Endodermal cell (in vitro differentiated cells): ENCODE measurements around the gene ST7. TPM values are rescaled to one million over a fixed set of nuclear protein-coding genes. Genes with fewer than 3 reads are reported as not detected.

Source experiments
- DNase-seq: peaks from one replicate; pipeline ENCODE4 v3.0.0-alpha.2; 2017
- H3K27ac ChIP-seq: 2 replicates; pipeline ENCODE4 v1.5.1; 2013; ENCODE audit warnings: mild to moderate bottlenecking, low read depth, low read length, moderate library complexity
- H3K27me3 ChIP-seq: 2 replicates; pipeline ENCODE4 v1.6.1; 2013; ENCODE audit warnings: mild to moderate bottlenecking, low read length, moderate library complexity; ENCODE audit not compliant: insufficient read depth, control insufficient read depth, poor library complexity, severe bottlenecking
- H3K36me3 ChIP-seq: 2 replicates; pipeline ENCODE4 v1.7.0; 2013; ENCODE audit warnings: mild to moderate bottlenecking, low read length, moderate library complexity; ENCODE audit not compliant: control insufficient read depth, insufficient read depth
- H3K4me1 ChIP-seq: one replicate; pipeline ENCODE4 v1.7.0; 2013; ENCODE audit warnings: low read length; ENCODE audit not compliant: control insufficient read depth, insufficient read depth
- H3K4me3 ChIP-seq: 2 replicates; pipeline ENCODE4 v1.5.1; 2013; ENCODE audit warnings: mild to moderate bottlenecking, low read length, moderate library complexity
- H3K9ac ChIP-seq: 2 replicates; pipeline ENCODE4 v1.6.1; 2013; ENCODE audit warnings: mild to moderate bottlenecking, low read length, moderate library complexity; ENCODE audit not compliant: poor library complexity, severe bottlenecking; ENCODE audit errors: extremely low read depth
- H3K9me3 ChIP-seq: 2 replicates; pipeline ENCODE4 v1.6.1; 2013; ENCODE audit warnings: mild to moderate bottlenecking, low read length, moderate library complexity; ENCODE audit not compliant: control insufficient read depth
- H3K27ac Mint-ChIP-seq: 2 replicates; pipeline ENCODE4 v1.8.0; 2020; ENCODE audit warnings: mixed read lengths
- H3K27me3 Mint-ChIP-seq: 2 replicates; pipeline ENCODE4 v1.8.0; 2021; ENCODE audit warnings: mild to moderate bottlenecking, mixed read lengths; ENCODE audit not compliant: insufficient read depth
- H3K36me3 Mint-ChIP-seq: 2 replicates; pipeline ENCODE4 v1.8.0; 2020; ENCODE audit warnings: low read depth, mixed read lengths
- H3K4me1 Mint-ChIP-seq: 2 replicates; pipeline ENCODE4 v1.8.0; 2020; ENCODE audit warnings: mixed read lengths
- H3K4me3 Mint-ChIP-seq: 2 replicates; pipeline ENCODE4 v1.8.0; 2020; ENCODE audit warnings: mild to moderate bottlenecking, moderate library complexity, mixed read lengths
- H3K9me3 Mint-ChIP-seq: 2 replicates; pipeline ENCODE4 v1.8.0; 2020; ENCODE audit warnings: mild to moderate bottlenecking, mixed read lengths
- WGBS, 2 experiments: methylation state at CpG; one replicate each; pipeline versions ENCODE4 v1.1.5 to v1.1.7; 2013; ENCODE audit warnings: missing lambda C conversion rate in 2 of 2, mixed read lengths in 1 of 2; ENCODE audit not compliant: insufficient coverage in 1 of 2, insufficient read length in 1 of 2; 5-methylcytosine and 5-hydroxymethylcytosine counted together
- total RNA-seq, 2 donors: library from RNA; stranded (reverse); fragmentation: NEBNext Ultra II Directional in 1 of 2; extraction: Animal tissue kit (Norgen Biotek cat#: 25700) in 1 of 2; gene quantifications; 2 replicates in 1 of 2; 3 replicates in 1 of 2; pipeline ENCODE4 v1.2.1, GENCODE V29; 2021
- TF ChIP-seq, protein P1 (sequence below): fragments of 200-600 bp; sonication (generic); conservative IDR thresholded peaks from 2 replicates; pipeline ENCODE4 v1.5.0; 2021; ENCODE audit warnings: antibody characterized with exemption, mild to moderate bottlenecking

Gene ST7
- total RNA-seq, 2 donors from 2014 or later, result 6.4 to 8.9 TPM

- no peaks in the 10 kb centered on the region for H3K9me3 Mint-ChIP-seq
- H3K27ac ChIP-seq, result no peak overlapping the region
- no peak overlapping the region for H3K9ac ChIP-seq
- peaks cover 10% of the 10 kb centered on the region for H3K27me3 ChIP-seq
- H3K4me3 ChIP-seq, result no peak overlapping the region
- no peaks in the 10 kb centered on the region for H3K9me3 ChIP-seq
- peaks cover 11% of the 10 kb centered on the region for H3K27me3 Mint-ChIP-seq
- H3K36me3 Mint-ChIP-seq, result no peaks in the 10 kb centered on the region
- peaks cover 11% of the 10 kb centered on the region for H3K4me1 Mint-ChIP-seq
- no peaks in the 10 kb centered on the region for H3K4me1 ChIP-seq
- H3K27ac Mint-ChIP-seq, result no peak overlapping the region
- H3K36me3 ChIP-seq, result no peaks in the 10 kb centered on the region
- H3K4me3 Mint-ChIP-seq, result no peak overlapping the region
- DNase-seq, result no peak
- 88% methylated on average over 1 of the region's 1 CpG; no CpG with 5 or more reads in 1 of the 2 experiments for WGBS, 2 experiments
- TF ChIP-seq, protein P1, sequence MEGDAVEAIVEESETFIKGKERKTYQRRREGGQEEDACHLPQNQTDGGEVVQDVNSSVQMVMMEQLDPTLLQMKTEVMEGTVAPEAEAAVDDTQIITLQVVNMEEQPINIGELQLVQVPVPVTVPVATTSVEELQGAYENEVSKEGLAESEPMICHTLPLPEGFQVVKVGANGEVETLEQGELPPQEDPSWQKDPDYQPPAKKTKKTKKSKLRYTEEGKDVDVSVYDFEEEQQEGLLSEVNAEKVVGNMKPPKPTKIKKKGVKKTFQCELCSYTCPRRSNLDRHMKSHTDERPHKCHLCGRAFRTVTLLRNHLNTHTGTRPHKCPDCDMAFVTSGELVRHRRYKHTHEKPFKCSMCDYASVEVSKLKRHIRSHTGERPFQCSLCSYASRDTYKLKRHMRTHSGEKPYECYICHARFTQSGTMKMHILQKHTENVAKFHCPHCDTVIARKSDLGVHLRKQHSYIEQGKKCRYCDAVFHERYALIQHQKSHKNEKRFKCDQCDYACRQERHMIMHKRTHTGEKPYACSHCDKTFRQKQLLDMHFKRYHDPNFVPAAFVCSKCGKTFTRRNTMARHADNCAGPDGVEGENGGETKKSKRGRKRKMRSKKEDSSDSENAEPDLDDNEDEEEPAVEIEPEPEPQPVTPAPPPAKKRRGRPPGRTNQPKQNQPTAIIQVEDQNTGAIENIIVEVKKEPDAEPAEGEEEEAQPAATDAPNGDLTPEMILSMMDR, result no peak
These were observed 14.7 kb downstream of the ST7 start for GRCh38 chr7:116967983-116968382.

DNA sequence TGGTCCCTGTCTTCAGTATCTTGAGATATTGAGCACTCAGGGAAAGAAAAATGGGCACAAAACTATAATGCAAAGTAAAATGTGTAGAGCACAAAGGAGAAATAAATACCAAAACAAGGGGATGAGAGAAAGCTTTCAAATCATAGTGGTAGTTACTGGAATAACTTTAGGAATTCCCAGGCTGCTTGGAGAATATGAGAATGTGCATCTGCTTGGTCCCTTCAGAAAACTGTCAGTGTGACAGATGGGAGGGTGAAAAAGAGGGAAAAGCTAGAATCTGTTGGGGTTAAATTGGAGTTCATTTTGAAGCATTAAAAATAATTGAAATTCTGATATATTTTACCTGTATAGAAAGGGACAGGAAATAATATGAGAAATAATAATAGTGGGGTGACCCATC, 15.3 kb downstream of the ST7 start:
- Histone ChIP-seq H3K9ac (no peak overlapping the region), H3K36me3 (no peaks in the 10 kb centered on the region), H3K27ac (no peak overlapping the region), H3K27me3 (peaks cover 13% of the 10 kb centered on the region), H3K9me3 (no peaks in the 10 kb centered on the region), H3K4me1 (no peaks in the 10 kb centered on the region), H3K4me3 (no peak overlapping the region)
- H3K36me3 Mint-ChIP-seq, result no peaks in the 10 kb centered on the region
- H3K27ac Mint-ChIP-seq, result no peak overlapping the region
- H3K4me1 Mint-ChIP-seq, result peaks cover 11% of the 10 kb centered on the region
- no peak for DNase-seq
- H3K27me3 Mint-ChIP-seq, result peaks cover 11% of the 10 kb centered on the region
- no peak overlapping the region for H3K4me3 Mint-ChIP-seq
- no peaks in the 10 kb centered on the region for H3K9me3 Mint-ChIP-seq
- TF ChIP-seq, protein P1, result peak; percentile 18

DNA sequence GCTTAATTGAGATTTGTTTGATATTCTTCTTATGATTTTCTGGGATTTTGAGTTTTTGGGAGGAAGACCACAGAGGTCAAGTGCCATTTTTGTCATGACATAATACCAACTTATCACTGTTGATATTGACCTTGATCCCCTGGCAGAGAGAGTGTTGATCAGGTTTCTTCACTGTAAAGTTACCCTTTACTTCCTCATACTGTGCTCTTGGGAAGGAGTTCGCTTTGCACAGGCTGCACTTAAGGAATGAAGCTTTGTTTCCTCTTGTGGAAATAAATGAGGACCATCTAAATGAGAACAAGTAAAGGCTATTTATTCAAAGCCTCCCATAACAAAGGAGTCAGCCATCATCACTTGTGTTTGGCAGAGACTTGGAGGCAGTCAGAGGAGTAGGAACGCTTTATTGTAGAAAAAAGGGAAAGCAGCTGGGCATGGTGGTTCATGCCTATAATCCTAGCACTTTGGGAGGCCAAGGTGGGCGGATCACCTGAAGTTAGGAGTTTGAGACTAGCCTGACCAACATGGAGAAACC, 16.1 kb downstream of the ST7 start:
- no peaks in the 10 kb centered on the region for H3K36me3 ChIP-seq
- no peak overlapping the region for H3K27ac ChIP-seq
- no peaks in the 10 kb centered on the region for H3K36me3 Mint-ChIP-seq
- no peak for DNase-seq
- H3K4me1 ChIP-seq, result no peaks in the 10 kb centered on the region
- H3K9me3 Mint-ChIP-seq, result no peaks in the 10 kb centered on the region
- H3K27me3 ChIP-seq, result peaks cover 13% of the 10 kb centered on the region
- TF ChIP-seq, protein P1, result no peak
- H3K9ac ChIP-seq, result no peak overlapping the region
- H3K27ac Mint-ChIP-seq, result no peak overlapping the region
- peaks cover 11% of the 10 kb centered on the region for H3K4me1 Mint-ChIP-seq
- WGBS, 2 experiments, result 88 to 100% methylated on average over 2 to 3 of the region's 3 CpGs
- H3K27me3 Mint-ChIP-seq, result peaks cover 11% of the 10 kb centered on the region
- no peaks in the 10 kb centered on the region for H3K9me3 ChIP-seq
- no peak overlapping the region for H3K4me3 Mint-ChIP-seq
- H3K4me3 ChIP-seq, result no peak overlapping the region
